ENCODE results near the gene MRPL34.
A peak's percentile ranks its signal among the peaks of the same experiment; 100 is the strongest.

MRPL34 gene

DNA sequence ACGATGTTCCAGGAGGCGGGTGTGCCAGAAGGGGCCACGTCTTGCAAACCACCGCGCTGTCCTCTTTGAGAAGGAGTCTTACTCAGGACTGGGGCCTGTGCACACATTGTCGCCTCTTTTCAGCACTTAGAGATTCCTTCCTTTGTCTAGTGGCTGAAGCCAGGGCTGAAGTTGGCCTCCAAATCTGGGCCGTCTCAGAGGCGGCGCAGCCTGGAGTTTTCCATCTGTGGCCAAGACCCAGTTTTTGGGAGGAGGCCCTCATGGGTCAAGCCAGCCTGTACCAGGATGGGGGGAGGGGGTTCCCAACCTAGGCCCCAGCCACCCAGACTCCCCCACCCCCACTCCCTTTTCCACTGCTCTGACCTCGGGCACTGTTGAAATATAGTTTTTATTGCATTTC, 17.2 kb downstream of the MRPL34 start:
- peaks cover 37% of the 10 kb centered on the region for H3K36me3 ChIP-seq (replicated peaks)
- no peak for TF ChIP-seq CTCF (IDR thresholded peaks at IDR 0.05; ENCODE audit: low read depth, low read length, missing control alignments)
- no peak overlapping the region for H3K4me3 ChIP-seq (ENCODE audit: low read depth, low read length)
- no peaks in the 10 kb centered on the region for H3K27me3 ChIP-seq (replicated peaks)
- no peak overlapping the region for H3K27ac ChIP-seq
- DNase-seq, result no peak
- in situ Hi-C loops (cut with HindIII; ENCODE audit: low pct_ligation_motif_present, low sequenced_read_pairs), result no loop called here

DNA sequence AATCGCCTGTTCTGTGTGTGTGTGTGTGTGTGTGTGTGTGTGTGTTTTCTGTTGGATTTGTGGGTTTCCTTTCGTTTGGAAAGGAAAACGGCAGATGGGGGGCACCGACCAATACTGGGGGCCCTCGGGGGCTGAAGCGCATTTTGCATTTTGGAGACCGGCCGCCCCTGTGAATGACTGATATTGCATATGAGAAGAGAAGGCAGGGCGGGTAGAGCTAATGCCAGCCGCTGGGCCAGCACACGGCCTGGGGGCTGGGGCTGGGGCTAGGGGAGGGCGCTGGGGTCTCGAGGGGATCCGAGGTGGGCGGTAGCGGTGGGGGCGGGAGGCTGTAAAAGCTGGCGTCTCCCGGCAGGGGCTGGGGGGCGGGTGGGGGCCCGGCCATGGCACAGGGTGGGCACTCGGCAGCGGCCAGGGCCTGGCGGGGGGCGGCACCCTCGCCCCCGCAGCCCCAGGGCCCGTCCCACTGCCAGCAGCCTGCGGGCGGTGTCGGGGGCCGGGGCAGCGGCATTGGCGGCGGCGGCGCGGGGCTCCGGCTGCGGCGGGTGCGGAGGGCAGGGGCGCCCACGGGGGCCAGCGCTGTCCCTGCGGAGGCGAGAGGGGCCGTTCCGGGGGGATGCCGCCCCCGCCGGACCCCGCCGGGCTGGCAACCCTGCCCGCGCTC, 17.8 kb downstream of the MRPL34 start:
- in situ Hi-C loops (cut with HindIII; ENCODE audit: low pct_ligation_motif_present, low sequenced_read_pairs), result no loop called here
- no peak overlapping the region for H3K27ac ChIP-seq
- DNase-seq, result no peak
- no peaks in the 10 kb centered on the region for H3K27me3 ChIP-seq (replicated peaks)
- H3K36me3 ChIP-seq (replicated peaks), result peaks cover 34% of the 10 kb centered on the region
- no peak overlapping the region for H3K4me3 ChIP-seq (ENCODE audit: low read depth, low read length)
- TF ChIP-seq CTCF (IDR thresholded peaks at IDR 0.05; ENCODE audit: low read depth, low read length, missing control alignments), result no peak

DNA sequence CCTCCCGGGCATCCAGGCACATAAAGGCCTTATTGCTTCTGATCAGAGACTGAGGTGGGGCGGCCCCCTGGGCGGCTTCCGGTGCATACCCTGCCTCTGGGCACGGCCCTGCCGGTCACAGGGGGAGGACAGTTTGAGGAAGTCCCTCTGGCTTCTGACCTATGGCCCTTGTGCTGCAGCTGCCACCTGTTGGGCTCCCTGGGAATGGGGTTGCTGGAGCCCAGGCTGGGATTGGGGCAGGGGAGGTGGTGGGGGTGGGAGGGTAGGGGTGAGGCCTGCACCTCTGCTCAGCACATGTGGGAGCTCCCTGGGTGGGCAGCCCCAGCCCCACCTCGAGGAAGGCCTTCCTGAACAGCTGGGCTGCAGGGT, 18.3 kb downstream of the MRPL34 start:
- H3K4me3 ChIP-seq (ENCODE audit: low read depth, low read length), result no peak overlapping the region
- no peaks in the 10 kb centered on the region for H3K27me3 ChIP-seq (replicated peaks)
- in situ Hi-C loops (cut with HindIII; ENCODE audit: low pct_ligation_motif_present, low sequenced_read_pairs), result no loop called here
- no peak overlapping the region for H3K27ac ChIP-seq
- peak; percentile 17 for TF ChIP-seq CTCF (IDR thresholded peaks at IDR 0.05; ENCODE audit: low read depth, low read length, missing control alignments)
- DNase-seq, result no peak
- H3K36me3 ChIP-seq (replicated peaks), result peaks cover 33% of the 10 kb centered on the region

DNA sequence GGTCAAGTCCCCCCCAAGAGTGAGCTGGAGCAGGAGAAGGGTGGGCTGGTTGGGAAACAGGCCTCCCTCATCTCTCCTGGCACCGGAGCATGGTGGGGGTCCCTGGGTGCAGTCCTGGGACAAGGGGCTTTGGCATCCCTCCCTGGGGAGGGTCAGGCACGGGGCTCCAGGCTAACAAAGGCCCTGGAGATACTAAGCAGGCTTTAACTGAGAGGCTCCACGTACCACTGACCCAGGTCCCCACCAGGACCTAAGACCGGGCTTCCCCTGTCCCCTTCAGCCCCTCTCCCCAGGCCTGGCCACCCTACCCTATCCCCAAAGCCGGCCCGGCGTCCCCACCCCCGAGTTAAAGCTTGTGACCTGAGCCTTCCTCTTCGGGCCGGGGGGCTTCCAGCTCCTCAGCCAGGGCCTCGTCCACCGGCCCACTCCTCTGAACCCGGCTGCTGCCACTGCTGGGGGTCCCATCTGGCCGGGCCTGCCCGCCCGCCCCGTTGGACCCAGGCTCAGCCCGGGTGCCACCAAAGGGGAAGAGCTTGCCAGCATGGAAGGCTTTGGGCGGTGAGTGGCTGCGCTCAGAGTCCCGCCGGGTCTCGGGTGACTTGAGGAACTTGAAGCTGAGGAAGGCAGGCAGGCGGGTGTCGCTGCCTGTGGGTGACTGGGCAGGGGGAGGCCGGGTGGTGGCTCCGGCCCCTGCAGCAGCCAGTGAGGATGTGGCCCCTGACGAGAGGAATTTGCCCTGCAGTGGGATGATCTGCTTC, 18.9 kb downstream of the MRPL34 start:
- DNase-seq, result no peak
- H3K4me3 ChIP-seq (ENCODE audit: low read depth, low read length), result no peak overlapping the region
- in situ Hi-C loops (cut with HindIII; ENCODE audit: low pct_ligation_motif_present, low sequenced_read_pairs), result no loop called here
- TF ChIP-seq CTCF (IDR thresholded peaks at IDR 0.05; ENCODE audit: low read depth, low read length, missing control alignments), result no peak
- peaks cover 28% of the 10 kb centered on the region for H3K36me3 ChIP-seq (replicated peaks)
- H3K27ac ChIP-seq, result no peak overlapping the region
- H3K27me3 ChIP-seq (replicated peaks), result no peaks in the 10 kb centered on the region

GRCh38 chr19:17325133-17325532, 19.5 kb downstream of the MRPL34 start:
- no peak for TF ChIP-seq CTCF (IDR thresholded peaks at IDR 0.05; ENCODE audit: low read depth, low read length, missing control alignments)
- Histone ChIP-seq H3K27me3 (replicated peaks) (no peaks in the 10 kb centered on the region), H3K4me3 (ENCODE audit: low read depth, low read length) (no peak overlapping the region), H3K27ac (no peak overlapping the region), H3K36me3 (replicated peaks) (peaks cover 24% of the 10 kb centered on the region)
- in situ Hi-C loops (cut with HindIII; ENCODE audit: low pct_ligation_motif_present, low sequenced_read_pairs), result no loop called here
- no peak for DNase-seq

All from brain microvascular endothelial cell (primary cell).